Natural killer cell (primary cell): ENCODE measurements around the gene CDK2. TPM values are rescaled to one million over a fixed set of nuclear protein-coding genes. Genes with fewer than 3 reads are reported as not detected.

Experiments
- ATAC-seq, 3 donors: fragments of 150-1000 bp in 2 of 3; fragments of 200-7000 bp in 1 of 3; cut with Tn5 transposase; 1 replicate in 1 of 3; 2 replicates in 2 of 3; pipeline ENCODE4 v1.10.0; 2021; ENCODE audit warnings: mild to moderate bottlenecking in 2 of 3, moderate library complexity in 2 of 3
- DNase-seq, 2 donors: peaks; one replicate each; pipeline versions ENCODE4 v3.0.0 to v3.0.0-alpha.2; 2013 to 2021; ENCODE audit warnings: mixed read lengths in 1 of 2
- H3K27ac ChIP-seq: one replicate; pipeline ENCODE4 v1.5.1; 2013; ENCODE audit warnings: mild to moderate bottlenecking, low read length
- H3K27me3 ChIP-seq: one replicate; pipeline ENCODE4 v1.6.1; 2013; ENCODE audit warnings: low read length; ENCODE audit not compliant: control insufficient read depth, insufficient read depth
- H3K36me3 ChIP-seq: one replicate; pipeline ENCODE4 v1.6.1; 2013; ENCODE audit warnings: low read length; ENCODE audit not compliant: control insufficient read depth, insufficient read depth
- H3K4me1 ChIP-seq: one replicate; pipeline ENCODE4 v1.6.1; 2013; ENCODE audit warnings: low read length; ENCODE audit not compliant: control insufficient read depth, insufficient read depth
- H3K4me3 ChIP-seq: one replicate; pipeline ENCODE4 v1.5.1; 2013; ENCODE audit warnings: low read length
- H3K9me3 ChIP-seq: one replicate; pipeline ENCODE4 v1.6.1; 2013; ENCODE audit warnings: low read length; ENCODE audit not compliant: control insufficient read depth, insufficient read depth
- H3K27ac Mint-ChIP-seq, 2 donors: one replicate each; pipeline ENCODE4 v1.8.0; 2022; ENCODE audit warnings: mild to moderate bottlenecking in 2 of 2, mixed read lengths in 2 of 2, moderate library complexity in 1 of 2
- H3K27me3 Mint-ChIP-seq, 2 donors: one replicate each; pipeline ENCODE4 v1.8.0; 2022; ENCODE audit warnings: low read depth in 2 of 2, mixed read lengths in 2 of 2
- H3K36me3 Mint-ChIP-seq: one replicate; pipeline ENCODE4 v1.8.0; 2022; ENCODE audit warnings: mixed read lengths
- H3K4me1 Mint-ChIP-seq, 2 donors: one replicate each; pipeline ENCODE4 v1.8.0; 2022; ENCODE audit warnings: mixed read lengths in 2 of 2
- H3K4me3 Mint-ChIP-seq: one replicate; pipeline ENCODE4 v1.8.0; 2022; ENCODE audit warnings: mild to moderate bottlenecking, moderate library complexity, mixed read lengths
- H3K9me3 Mint-ChIP-seq, 2 donors: one replicate each; pipeline ENCODE4 v1.8.0; 2022; ENCODE audit warnings: mixed read lengths in 2 of 2
- WGBS: methylation state at CpG from one replicate; pipeline ENCODE4 v1.1.7; 2013; ENCODE audit warnings: missing lambda C conversion rate; ENCODE audit not compliant: insufficient coverage; 5-methylcytosine and 5-hydroxymethylcytosine counted together
- intact Hi-C: fragments of 100-400 bp; cut with micrococcal nuclease; formaldehyde crosslinking; loops from one replicate; pipeline ENCODE4 v1.14.2; 2022
- total RNA-seq, 4 donors: library from RNA; stranded (reverse); fragments of 120-200 nt in 1 of 4; gene quantifications; one replicate each; pipeline versions ENCODE4 v1.2.3 to v1.2.4, GENCODE V29; 2013 to 2022
- TF ChIP-seq, protein P1 (sequence below): fragments of 200-600 bp; IDR thresholded peaks from one replicate; pipeline ENCODE4 v1.8.0; 2022; ENCODE audit warnings: antibody characterized with exemption

The CDK2 gene
- total RNA-seq, 3 donors from 2014 or later (not counting 1 experiment from before 2014, with no cell fraction given) = 19.5 to 27.3 (median 27.3) TPM

- H3K27ac ChIP-seq = peak overlapping the region; percentile 96
- WGBS = 81% methylated on average over 3 of the region's 7 CpGs
- DNase-seq (no peak), ATAC-seq (no peak)
- no peaks in the 10 kb centered on the region for H3K27me3 ChIP-seq
- H3K9me3 ChIP-seq = no peaks in the 10 kb centered on the region
- Mint-ChIP-seq H3K4me1 (peaks cover 36 to 44% of the 10 kb centered on the region in 2 donors), H3K4me3 (peak overlapping the region; percentile 99), H3K27ac (peak overlapping the region in 1 of 2 donors; percentile 97), H3K27me3 (no peaks in the 10 kb centered on the region), H3K9me3 (no peaks in the 10 kb centered on the region), H3K36me3 (no peaks in the 10 kb centered on the region)
- peaks cover 45% of the 10 kb centered on the region for H3K4me1 ChIP-seq
- intact Hi-C loops = loop anchor here (5.0 kb wide), 1 partner anchor 206 kb away; the partner anchor contains the start of gene CD63
- peaks cover 16% of the 10 kb centered on the region for H3K36me3 ChIP-seq
- TF ChIP-seq, protein P1, sequence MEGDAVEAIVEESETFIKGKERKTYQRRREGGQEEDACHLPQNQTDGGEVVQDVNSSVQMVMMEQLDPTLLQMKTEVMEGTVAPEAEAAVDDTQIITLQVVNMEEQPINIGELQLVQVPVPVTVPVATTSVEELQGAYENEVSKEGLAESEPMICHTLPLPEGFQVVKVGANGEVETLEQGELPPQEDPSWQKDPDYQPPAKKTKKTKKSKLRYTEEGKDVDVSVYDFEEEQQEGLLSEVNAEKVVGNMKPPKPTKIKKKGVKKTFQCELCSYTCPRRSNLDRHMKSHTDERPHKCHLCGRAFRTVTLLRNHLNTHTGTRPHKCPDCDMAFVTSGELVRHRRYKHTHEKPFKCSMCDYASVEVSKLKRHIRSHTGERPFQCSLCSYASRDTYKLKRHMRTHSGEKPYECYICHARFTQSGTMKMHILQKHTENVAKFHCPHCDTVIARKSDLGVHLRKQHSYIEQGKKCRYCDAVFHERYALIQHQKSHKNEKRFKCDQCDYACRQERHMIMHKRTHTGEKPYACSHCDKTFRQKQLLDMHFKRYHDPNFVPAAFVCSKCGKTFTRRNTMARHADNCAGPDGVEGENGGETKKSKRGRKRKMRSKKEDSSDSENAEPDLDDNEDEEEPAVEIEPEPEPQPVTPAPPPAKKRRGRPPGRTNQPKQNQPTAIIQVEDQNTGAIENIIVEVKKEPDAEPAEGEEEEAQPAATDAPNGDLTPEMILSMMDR = no peak
- no peak overlapping the region for H3K4me3 ChIP-seq
Observed at GRCh38 chr12:55933169-55933798, 33.3 kb upstream of the CDK2 start.

DNA sequence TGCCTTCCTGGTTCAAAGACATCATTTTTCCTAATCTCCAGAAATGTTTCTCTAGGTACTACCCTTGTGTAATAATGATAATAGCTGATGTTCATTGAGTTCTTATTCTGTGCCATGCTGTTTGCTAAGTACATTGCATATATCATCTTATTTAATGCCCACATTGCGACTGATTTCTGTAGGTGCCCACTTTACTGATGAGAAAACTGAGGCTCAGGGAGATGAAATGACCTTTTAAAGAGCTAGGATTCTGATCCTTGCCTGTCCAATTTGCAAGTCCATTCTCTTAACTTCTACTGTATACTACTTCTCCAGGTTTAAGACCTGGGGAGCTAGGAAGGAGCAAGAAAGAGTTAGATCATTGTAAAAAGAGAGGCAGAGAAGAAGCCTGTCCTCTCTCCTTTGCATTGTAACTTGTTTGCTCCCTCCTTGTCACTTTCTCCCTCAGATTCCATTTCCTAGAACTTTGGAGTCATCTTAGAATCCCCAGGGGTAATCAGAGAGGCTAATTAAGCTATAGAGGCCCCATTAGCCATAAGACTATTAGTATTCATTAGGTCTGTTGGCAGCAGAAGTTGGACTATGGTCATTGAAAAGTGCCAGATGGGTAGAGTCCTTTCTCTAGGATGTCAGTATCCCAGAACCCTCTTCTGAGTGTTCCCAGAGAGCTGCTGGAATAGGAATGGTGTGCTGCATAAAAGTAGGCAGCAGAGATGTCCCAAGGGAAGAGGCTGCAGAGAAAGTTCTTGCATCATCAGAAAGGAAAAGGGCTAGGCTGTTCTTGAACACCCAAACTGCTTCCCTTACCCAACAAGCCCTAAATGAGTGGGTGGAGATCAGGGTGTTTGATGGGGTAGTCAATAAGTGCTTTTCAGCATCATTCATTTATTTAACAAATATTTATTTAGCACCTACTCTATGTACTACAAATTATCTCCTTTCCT, 32.6 kb upstream of the CDK2 start:
- Mint-ChIP-seq H3K9me3 (no peaks in the 10 kb centered on the region), H3K4me1 (peaks cover 33 to 41% of the 10 kb centered on the region in 2 donors), H3K4me3 (peak overlapping the region; percentile 66), H3K27ac (peak overlapping the region in 1 of 2 donors; percentile 23), H3K27me3 (no peaks in the 10 kb centered on the region), H3K36me3 (no peaks in the 10 kb centered on the region)
- WGBS = 100% methylated on average over 1 of the region's 1 CpG
- TF ChIP-seq, protein P1 = no peak
- H3K27me3 ChIP-seq = no peaks in the 10 kb centered on the region
- H3K4me1 ChIP-seq = peaks cover 37% of the 10 kb centered on the region
- intact Hi-C loops = loop anchor here (5.0 kb wide), 1 partner anchor 207 kb away; the partner anchor contains the start of gene CD63
- no peak for DNase-seq
- no peak overlapping the region for H3K4me3 ChIP-seq
- no peaks in the 10 kb centered on the region for H3K9me3 ChIP-seq
- ATAC-seq = no peak
- H3K36me3 ChIP-seq = peaks cover 23% of the 10 kb centered on the region
- H3K27ac ChIP-seq = no peak overlapping the region

GRCh38 chr12:55934773-55935172, 31.9 kb upstream of the CDK2 start:
- Mint-ChIP-seq H3K4me3 (no peak overlapping the region), H3K9me3 (no peaks in the 10 kb centered on the region), H3K27me3 (no peaks in the 10 kb centered on the region), H3K27ac (no peak overlapping the region), H3K36me3 (no peaks in the 10 kb centered on the region), H3K4me1 (peaks cover 28 to 34% of the 10 kb centered on the region in 2 donors)
- TF ChIP-seq, protein P1 = no peak
- H3K4me3 ChIP-seq = no peak overlapping the region
- ATAC-seq (no peak), DNase-seq (no peak)
- no peaks in the 10 kb centered on the region for H3K9me3 ChIP-seq
- peaks cover 30% of the 10 kb centered on the region for H3K36me3 ChIP-seq
- 100% methylated on average over 1 of the region's 1 CpG for WGBS
- no peaks in the 10 kb centered on the region for H3K27me3 ChIP-seq
- H3K4me1 ChIP-seq = peaks cover 32% of the 10 kb centered on the region
- intact Hi-C loops = loop anchor here (5.0 kb wide), 1 partner anchor 207 kb away; the partner anchor contains the start of gene CD63
- H3K27ac ChIP-seq = no peak overlapping the region
